Measurements from ENCODE around the gene DAB2.
A peak's percentile ranks its signal among the peaks of the same experiment; 100 is the strongest.

DAB2 gene

GRCh38 chr5:39364367-39364766 lies 60.4 kb downstream of the DAB2 start, which contains the start of gene C9:
C9 (minus strand) TSS chr5:39364495; CDS start chr5:39364464, 31 bp downstream.
- Histone ChIP-seq H4K20me1 (ENCODE audit: insufficient read depth, low read length) (no peaks in the 10 kb centered on the region), H3K27me3 (ENCODE audit: insufficient read depth, low read length) (no peaks in the 10 kb centered on the region), H3F3A (ENCODE audit: insufficient read depth, low read length) (no peaks in the 10 kb centered on the region), H3K27ac (ENCODE audit: low read depth, low read length, poor library complexity, severe bottlenecking) (peak within 1 kb of the TSS; percentile 55), H3K9me3 (ENCODE audit: low read length) (no peaks in the 10 kb centered on the region), H3K36me3 (ENCODE audit: insufficient read depth, low read length) (no peaks in the 10 kb centered on the region), H3K4me2 (ENCODE audit: low read length) (no peak within 1 kb of the TSS), H3K4me1 (ENCODE audit: insufficient read depth, low read length, severe bottlenecking) (peaks cover 58% of the 10 kb centered on the region), H3K9me2 (ENCODE audit: low read depth, low read length) (no peaks in the 10 kb centered on the region), H3K79me2 (ENCODE audit: insufficient read depth, low read length) (no peaks in the 10 kb centered on the region), H3K4me3 (ENCODE audit: low read depth, low read length, poor library complexity, severe bottlenecking) (no peak within 1 kb of the TSS), H2AFZ (ENCODE audit: low read length) (no peak within 1 kb of the TSS), H3K9ac (ENCODE audit: low read length) (no peak within 1 kb of the TSS)
- no peak for TF ChIP-seq CTCF (IDR thresholded peaks at IDR 0.05; ENCODE audit: low read length)

- no peaks in the 10 kb centered on the region for H3K79me2 ChIP-seq (ENCODE audit: insufficient read depth, low read length)
- H3K9ac ChIP-seq (ENCODE audit: low read length) = no peak overlapping the region
- no peak overlapping the region for H2AFZ ChIP-seq (ENCODE audit: low read length)
- no peak overlapping the region for H3K4me3 ChIP-seq (ENCODE audit: low read depth, low read length, poor library complexity, severe bottlenecking)
- no peaks in the 10 kb centered on the region for H3K9me2 ChIP-seq (ENCODE audit: low read depth, low read length)
- H4K20me1 ChIP-seq (ENCODE audit: insufficient read depth, low read length) = no peaks in the 10 kb centered on the region
- no peaks in the 10 kb centered on the region for H3K36me3 ChIP-seq (ENCODE audit: insufficient read depth, low read length)
- no peaks in the 10 kb centered on the region for H3K27me3 ChIP-seq (ENCODE audit: insufficient read depth, low read length)
- no peak overlapping the region for H3K4me2 ChIP-seq (ENCODE audit: low read length)
- peaks cover 46% of the 10 kb centered on the region for H3K4me1 ChIP-seq (ENCODE audit: insufficient read depth, low read length, severe bottlenecking)
- TF ChIP-seq EZH2 (IDR thresholded peaks at IDR 0.05; ENCODE audit: borderline replicate concordance, low read length) (no peak), CTCF (IDR thresholded peaks at IDR 0.05; ENCODE audit: low read length) (no peak)
- no peaks in the 10 kb centered on the region for H3F3A ChIP-seq (ENCODE audit: insufficient read depth, low read length)
- peak overlapping the region; percentile 50 for H3K27ac ChIP-seq (ENCODE audit: low read depth, low read length, poor library complexity, severe bottlenecking)
- H3K9me3 ChIP-seq (ENCODE audit: low read length) = no peaks in the 10 kb centered on the region
Measured at GRCh38 chr5:39363217-39363616, 61.6 kb downstream of the DAB2 start.

- H3K9ac ChIP-seq (ENCODE audit: low read length) = no peak overlapping the region
- H3K27me3 ChIP-seq (ENCODE audit: insufficient read depth, low read length) = no peaks in the 10 kb centered on the region
- no peak overlapping the region for H3K4me2 ChIP-seq (ENCODE audit: low read length)
- no peaks in the 10 kb centered on the region for H3K36me3 ChIP-seq (ENCODE audit: insufficient read depth, low read length)
- no peak overlapping the region for H2AFZ ChIP-seq (ENCODE audit: low read length)
- H3K4me1 ChIP-seq (ENCODE audit: insufficient read depth, low read length, severe bottlenecking) = peaks cover 47% of the 10 kb centered on the region
- TF ChIP-seq CTCF (IDR thresholded peaks at IDR 0.05; ENCODE audit: low read length) (no peak), EZH2 (IDR thresholded peaks at IDR 0.05; ENCODE audit: borderline replicate concordance, low read length) (no peak)
- no peaks in the 10 kb centered on the region for H3K9me3 ChIP-seq (ENCODE audit: low read length)
- no peaks in the 10 kb centered on the region for H3F3A ChIP-seq (ENCODE audit: insufficient read depth, low read length)
- H3K4me3 ChIP-seq (ENCODE audit: low read depth, low read length, poor library complexity, severe bottlenecking) = no peak overlapping the region
- H3K9me2 ChIP-seq (ENCODE audit: low read depth, low read length) = no peaks in the 10 kb centered on the region
- no peaks in the 10 kb centered on the region for H4K20me1 ChIP-seq (ENCODE audit: insufficient read depth, low read length)
- no peaks in the 10 kb centered on the region for H3K79me2 ChIP-seq (ENCODE audit: insufficient read depth, low read length)
- peak overlapping the region; percentile 50 for H3K27ac ChIP-seq (ENCODE audit: low read depth, low read length, poor library complexity, severe bottlenecking)
Measured at GRCh38 chr5:39362646-39363045, 62.1 kb downstream of the DAB2 start.
